CD4-positive, alpha-beta T cell (primary cell): ENCODE results near the gene LYRM9. TPM values are rescaled to one million over a fixed set of nuclear protein-coding genes. Genes with fewer than 3 reads are reported as not detected.

Source experiments
- ATAC-seq: fragments of 200-7000 bp; cut with Tn5 transposase; one replicate; pipeline ENCODE4 v1.10.0; 2022; ENCODE audit warnings: mild to moderate bottlenecking; ENCODE audit not compliant: poor library complexity
- CTCF ChIA-PET: fragments of 350-600 bp; sonication (Branson Sonifier 250); formaldehyde crosslinking; loops from one replicate; lab custom pipeline; 2021; ENCODE audit warnings: antibody characterized with exemption, inconsistent platforms; lab: Charles Lee
- POLR2A ChIA-PET: fragments of 350-600 bp; sonication (Branson Sonifier 250); formaldehyde crosslinking; loops from one replicate; lab custom pipeline; 2021; ENCODE audit warnings: antibody characterized with exemption, inconsistent platforms; lab: Charles Lee
- DNase-seq, 14 experiments: peaks; one replicate each; pipeline ENCODE4 v3.0.0-alpha.2; 2013 to 2020; ENCODE audit warnings: mixed read lengths in 2 of 14
- H3K27ac ChIP-seq, 2 donors: one replicate each; pipeline versions ENCODE4 v1.5.1 to v1.7.0; 2013; ENCODE audit warnings: low read length in 2 of 2, low read depth in 1 of 2, mild to moderate bottlenecking in 1 of 2
- H3K27me3 ChIP-seq, 2 experiments: 1 replicate in 1 of 2; 2 replicates in 1 of 2; pipeline versions ENCODE4 v1.6.1 to v1.7.0; 2013; ENCODE audit warnings: low read length in 2 of 2, control low read depth in 1 of 2, mild to moderate bottlenecking in 1 of 2, moderate library complexity in 1 of 2; ENCODE audit not compliant: insufficient read depth in 2 of 2, control insufficient read depth in 1 of 2
- H3K36me3 ChIP-seq: one replicate; pipeline ENCODE4 v1.6.1; 2013; ENCODE audit warnings: low read length, control low read depth; ENCODE audit not compliant: insufficient read depth
- H3K4me1 ChIP-seq: one replicate; pipeline ENCODE4 v1.6.1; 2013; ENCODE audit warnings: low read length, control low read depth; ENCODE audit not compliant: insufficient read depth
- H3K4me3 ChIP-seq: one replicate; pipeline ENCODE4 v1.5.1; 2013; ENCODE audit warnings: mild to moderate bottlenecking, low read length, moderate library complexity
- H3K9me3 ChIP-seq, 2 experiments: 1 replicate in 1 of 2; 2 replicates in 1 of 2; pipeline versions ENCODE4 v1.6.1 to v1.7.0; 2013; ENCODE audit warnings: low read length in 2 of 2, mild to moderate bottlenecking in 2 of 2, control low read depth in 1 of 2, moderate library complexity in 1 of 2; ENCODE audit not compliant: control insufficient read depth in 1 of 2, insufficient read depth in 1 of 2
- H3K27ac Mint-ChIP-seq: one replicate; pipeline ENCODE4 v1.8.0; 2020; ENCODE audit warnings: mixed read lengths
- H3K27me3 Mint-ChIP-seq: one replicate; pipeline ENCODE4 v1.8.0; 2021; ENCODE audit warnings: mixed read lengths
- H3K36me3 Mint-ChIP-seq: one replicate; pipeline ENCODE4 v1.8.0; 2021; ENCODE audit warnings: low read depth, mixed read lengths
- H3K4me1 Mint-ChIP-seq: one replicate; pipeline ENCODE4 v1.8.0; 2021; ENCODE audit warnings: low read depth, mixed read lengths
- H3K4me3 Mint-ChIP-seq: one replicate; pipeline ENCODE4 v1.8.0; 2020; ENCODE audit warnings: mild to moderate bottlenecking, mixed read lengths
- H3K9me3 Mint-ChIP-seq: one replicate; pipeline ENCODE4 v1.8.0; 2020; ENCODE audit warnings: mixed read lengths
- intact Hi-C, 2 experiments: fragments of 100-400 bp; cut with DNase I in 1 of 2; cut with micrococcal nuclease in 1 of 2; formaldehyde crosslinking; loops; one replicate each; pipeline versions ENCODE4 v1.15.1 to v1.9.0; 2023 to 2025; cut with DNase I, micrococcal nuclease
- total RNA-seq, 174 experiments: library from RNA in 2 of 174; stranded (reverse) in 2 of 174; gene quantifications; one replicate each; pipeline ENCODE4 v1.2.3 and lab custom pipeline; 2021 to 2026
- TF ChIP-seq, protein P1 (sequence below): fragments of 200-600 bp; IDR thresholded peaks from one replicate; pipeline ENCODE4 v1.8.0; 2022; ENCODE audit warnings: antibody characterized with exemption, mild to moderate bottlenecking

LYRM9 gene
- total RNA-seq, 2 experiments from 2014 or later: 13.0 to 15.7 TPM

DNA sequence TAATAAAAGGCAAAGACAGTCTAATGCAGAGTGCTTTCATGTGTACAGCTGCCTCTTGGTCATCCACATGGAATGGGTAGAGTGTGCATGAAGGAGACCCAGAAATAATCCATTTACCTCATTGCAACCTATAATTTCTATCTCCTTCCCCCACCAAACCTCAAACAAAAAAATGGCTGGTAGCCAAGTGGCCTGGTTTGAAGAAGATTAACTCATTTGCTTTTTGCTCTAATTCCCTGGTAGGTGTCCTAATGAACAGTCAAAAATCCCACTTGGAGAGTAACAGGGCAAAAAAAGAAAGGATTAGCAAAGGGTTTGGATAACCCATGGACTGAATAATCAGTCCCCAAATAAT lies 13.0 kb upstream of the LYRM9 start:
- intact Hi-C loops: no loop called here
- no peaks in the 10 kb centered on the region for H3K9me3 ChIP-seq
- H3K36me3 Mint-ChIP-seq: no peaks in the 10 kb centered on the region
- H3K27me3 ChIP-seq: peaks cover 3 to 12% of the 10 kb centered on the region in 2 experiments
- H3K9me3 Mint-ChIP-seq: no peaks in the 10 kb centered on the region
- H3K27me3 Mint-ChIP-seq: peaks cover 37% of the 10 kb centered on the region
- no peak overlapping the region for H3K27ac Mint-ChIP-seq
- CTCF ChIA-PET: no interaction called here
- H3K4me3 Mint-ChIP-seq: no peak overlapping the region
- no peak overlapping the region for H3K27ac ChIP-seq
- no peaks in the 10 kb centered on the region for H3K4me1 Mint-ChIP-seq
- no peak overlapping the region for H3K4me3 ChIP-seq
- DNase-seq (no peak), ATAC-seq (no peak)
- H3K36me3 ChIP-seq: no peaks in the 10 kb centered on the region
- POLR2A ChIA-PET: no interaction called here
- TF ChIP-seq, protein P1, sequence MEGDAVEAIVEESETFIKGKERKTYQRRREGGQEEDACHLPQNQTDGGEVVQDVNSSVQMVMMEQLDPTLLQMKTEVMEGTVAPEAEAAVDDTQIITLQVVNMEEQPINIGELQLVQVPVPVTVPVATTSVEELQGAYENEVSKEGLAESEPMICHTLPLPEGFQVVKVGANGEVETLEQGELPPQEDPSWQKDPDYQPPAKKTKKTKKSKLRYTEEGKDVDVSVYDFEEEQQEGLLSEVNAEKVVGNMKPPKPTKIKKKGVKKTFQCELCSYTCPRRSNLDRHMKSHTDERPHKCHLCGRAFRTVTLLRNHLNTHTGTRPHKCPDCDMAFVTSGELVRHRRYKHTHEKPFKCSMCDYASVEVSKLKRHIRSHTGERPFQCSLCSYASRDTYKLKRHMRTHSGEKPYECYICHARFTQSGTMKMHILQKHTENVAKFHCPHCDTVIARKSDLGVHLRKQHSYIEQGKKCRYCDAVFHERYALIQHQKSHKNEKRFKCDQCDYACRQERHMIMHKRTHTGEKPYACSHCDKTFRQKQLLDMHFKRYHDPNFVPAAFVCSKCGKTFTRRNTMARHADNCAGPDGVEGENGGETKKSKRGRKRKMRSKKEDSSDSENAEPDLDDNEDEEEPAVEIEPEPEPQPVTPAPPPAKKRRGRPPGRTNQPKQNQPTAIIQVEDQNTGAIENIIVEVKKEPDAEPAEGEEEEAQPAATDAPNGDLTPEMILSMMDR: no peak
- no peaks in the 10 kb centered on the region for H3K4me1 ChIP-seq

- POLR2A ChIA-PET: no interaction called here
- H3K27ac Mint-ChIP-seq: no peak overlapping the region
- H3K4me3 ChIP-seq: no peak overlapping the region
- H3K27ac ChIP-seq: no peak overlapping the region
- TF ChIP-seq, protein P1: no peak
- no peaks in the 10 kb centered on the region for H3K4me1 Mint-ChIP-seq
- H3K4me3 Mint-ChIP-seq: no peak overlapping the region
- DNase-seq: no peak
- CTCF ChIA-PET: no interaction called here
- no peaks in the 10 kb centered on the region for H3K4me1 ChIP-seq
- H3K27me3 ChIP-seq: peaks cover 3 to 12% of the 10 kb centered on the region in 2 experiments
- H3K36me3 ChIP-seq: no peaks in the 10 kb centered on the region
- peaks cover 37% of the 10 kb centered on the region for H3K27me3 Mint-ChIP-seq
- H3K9me3 ChIP-seq: no peaks in the 10 kb centered on the region
- intact Hi-C loops: no loop called here
- H3K9me3 Mint-ChIP-seq: no peaks in the 10 kb centered on the region
- ATAC-seq: no peak
- H3K36me3 Mint-ChIP-seq: no peaks in the 10 kb centered on the region
Observed at GRCh38 chr17:27905447-27906225, 12.5 kb upstream of the LYRM9 start.

DNA sequence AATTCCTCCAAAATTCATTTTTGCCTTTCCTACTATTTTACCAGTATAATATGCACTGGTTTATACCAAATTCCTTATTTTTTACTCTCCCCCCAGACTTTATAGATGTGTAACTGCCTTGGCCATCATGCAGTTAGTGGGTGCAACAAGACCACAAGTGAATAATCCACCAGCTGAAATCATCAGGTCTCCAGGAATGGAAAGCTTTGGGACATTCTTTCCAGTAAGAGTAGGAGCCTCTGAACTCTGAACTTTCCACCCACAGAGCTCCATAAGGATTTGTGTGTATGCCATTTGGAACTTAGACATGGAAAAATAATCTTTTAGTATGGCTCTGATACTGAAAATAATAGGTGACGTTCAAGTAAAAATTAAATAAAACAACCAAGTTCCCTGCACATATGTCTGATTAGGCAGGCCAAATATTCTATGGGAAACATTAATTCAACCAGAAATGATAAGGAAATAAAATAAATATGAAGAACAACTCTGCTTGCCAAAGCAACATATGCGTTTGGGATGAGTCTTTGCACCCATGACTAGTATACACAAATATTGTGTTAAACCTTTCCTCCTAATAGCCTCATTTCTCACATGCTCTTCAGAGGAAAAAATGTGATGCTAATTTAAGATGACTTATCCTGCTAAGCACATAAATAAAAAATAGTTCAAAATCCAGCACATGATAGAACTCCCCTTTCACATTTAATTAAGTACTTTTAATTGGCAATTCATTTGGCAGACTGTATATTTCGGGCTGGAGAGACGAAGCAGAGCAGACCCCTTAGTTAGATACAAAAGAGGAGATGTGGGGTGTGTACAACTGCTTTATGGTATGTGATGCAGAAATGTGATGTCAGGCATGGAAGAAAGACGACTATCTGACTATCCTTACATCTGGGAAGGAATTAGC lies 11.6 kb upstream of the LYRM9 start:
- no peaks in the 10 kb centered on the region for H3K9me3 ChIP-seq
- CTCF ChIA-PET: no interaction called here

More for the DNA sequence above, 11.6 kb upstream of the LYRM9 start:
- DNase-seq (no peak), ATAC-seq (no peak)
- Mint-ChIP-seq H3K4me1 (no peaks in the 10 kb centered on the region), H3K27ac (no peak overlapping the region), H3K4me3 (no peak overlapping the region), H3K36me3 (no peaks in the 10 kb centered on the region), H3K27me3 (peaks cover 37% of the 10 kb centered on the region), H3K9me3 (no peaks in the 10 kb centered on the region)
- no peaks in the 10 kb centered on the region for H3K4me1 ChIP-seq
- H3K4me3 ChIP-seq: no peak overlapping the region
- H3K27ac ChIP-seq: no peak overlapping the region
- TF ChIP-seq, protein P1: no peak
- H3K36me3 ChIP-seq: no peaks in the 10 kb centered on the region
- intact Hi-C loops: no loop called here
- POLR2A ChIA-PET: no interaction called here
- peaks cover 3 to 14% of the 10 kb centered on the region in 2 experiments for H3K27me3 ChIP-seq
